HG03095 (cell line): ENCODE data around the gene COA7.

Source experiments
- ATAC-seq: cut with Tn5 transposase; IDR thresholded peaks from one replicate; pipeline ENCODE4 v1.9.1; 2021; ENCODE audit warnings: moderate library complexity; ENCODE audit not compliant: unreplicated experiment

Gene COA7

DNA sequence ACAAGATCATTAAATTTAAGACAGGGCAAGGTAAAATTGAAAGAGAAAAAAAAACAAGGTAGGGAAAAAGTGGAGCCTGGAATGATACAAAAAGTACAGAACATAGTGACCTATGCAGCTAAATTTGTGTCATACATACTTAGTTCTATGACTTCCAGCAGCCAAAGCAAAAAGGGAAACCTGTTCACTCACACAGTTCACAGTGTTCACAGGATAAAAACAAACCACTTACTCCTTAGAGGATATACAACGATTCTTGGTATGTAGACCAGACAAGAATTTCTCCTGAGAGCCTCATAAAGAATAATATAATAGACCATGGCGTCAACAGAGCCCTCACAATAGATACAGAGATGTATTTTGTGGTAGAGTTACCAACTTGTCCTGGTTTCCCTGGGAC is 27.5 kb downstream of the COA7 start:
- ATAC-seq, result no peak

DNA sequence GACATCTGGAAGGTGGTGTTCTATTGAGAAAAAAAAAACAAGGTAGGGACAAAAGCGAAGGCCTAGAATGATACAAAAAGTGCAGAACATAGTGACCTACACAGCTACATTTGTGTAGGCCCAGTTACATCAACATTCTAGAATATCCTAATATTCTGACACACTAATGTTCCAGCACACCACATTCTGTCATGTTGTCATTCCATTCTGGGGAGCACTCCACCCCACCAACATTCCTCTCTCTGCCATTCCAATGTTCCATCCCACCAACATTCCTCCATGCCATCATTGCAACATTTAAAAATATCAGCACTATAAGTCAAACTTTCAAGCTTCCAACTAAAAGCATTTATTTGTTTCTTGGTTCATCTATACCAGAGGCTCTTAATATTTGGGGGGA is 28.5 kb downstream of the COA7 start:
- ATAC-seq, result no peak

DNA sequence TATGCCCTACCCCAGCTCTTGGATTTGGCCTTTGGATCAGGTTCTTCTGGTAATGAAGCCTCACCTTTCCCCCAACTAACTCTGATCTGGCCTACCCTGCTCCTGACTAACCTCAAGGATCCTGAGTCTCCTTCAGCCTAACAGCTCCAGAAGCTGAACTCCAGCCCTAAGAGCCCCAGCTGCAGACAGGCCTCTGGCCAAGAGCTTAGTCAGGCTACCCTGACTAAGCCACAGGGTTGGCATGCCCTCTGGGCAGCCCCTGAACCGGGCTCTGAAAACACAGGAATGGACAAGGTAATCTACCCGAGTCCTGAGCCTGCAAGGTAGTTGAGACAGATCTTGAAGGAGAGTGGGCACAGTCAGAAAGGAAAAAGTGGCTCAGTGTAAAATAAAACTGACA is 29.4 kb downstream of the COA7 start:
- ATAC-seq, result no peak

DNA sequence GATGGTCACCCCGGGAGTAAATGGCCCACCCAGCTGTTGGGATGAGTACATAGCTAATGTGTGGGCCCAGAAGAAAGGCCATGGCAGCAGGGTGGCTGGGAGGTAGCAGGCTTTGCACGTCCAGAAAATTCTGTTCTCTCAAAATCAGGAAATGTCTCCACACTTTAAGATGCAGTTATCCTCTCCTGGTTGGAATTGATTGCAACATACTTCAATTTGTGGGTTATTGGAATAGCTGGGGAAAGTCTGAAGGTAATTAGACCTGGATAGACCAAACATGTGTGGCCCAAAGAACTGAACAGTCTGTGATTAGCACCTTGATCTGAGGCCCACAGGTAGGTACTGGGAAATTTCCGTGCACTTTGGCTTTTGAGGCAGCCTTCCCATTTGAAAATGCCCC is 30.2 kb downstream of the COA7 start:
- ATAC-seq, result no peak

DNA sequence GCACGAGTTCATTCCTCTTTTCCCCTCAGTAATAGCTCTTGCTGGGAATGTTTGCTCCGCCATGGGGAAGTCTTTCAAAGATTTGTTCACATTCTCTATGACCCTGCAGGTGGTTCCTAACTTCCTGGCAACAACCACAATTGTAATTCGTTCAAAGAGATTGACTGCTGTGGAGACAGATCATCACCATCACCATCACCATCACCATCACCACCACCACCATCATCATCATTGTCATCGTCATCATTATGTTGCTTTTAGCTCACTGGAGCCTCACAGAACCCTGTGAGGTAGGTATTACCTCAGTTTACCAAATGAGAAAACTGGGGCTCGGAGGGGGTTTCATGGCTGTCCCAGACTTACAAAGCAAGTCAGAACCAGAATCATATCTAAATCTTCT is 30.9 kb downstream of the COA7 start:
- no peak for ATAC-seq

DNA sequence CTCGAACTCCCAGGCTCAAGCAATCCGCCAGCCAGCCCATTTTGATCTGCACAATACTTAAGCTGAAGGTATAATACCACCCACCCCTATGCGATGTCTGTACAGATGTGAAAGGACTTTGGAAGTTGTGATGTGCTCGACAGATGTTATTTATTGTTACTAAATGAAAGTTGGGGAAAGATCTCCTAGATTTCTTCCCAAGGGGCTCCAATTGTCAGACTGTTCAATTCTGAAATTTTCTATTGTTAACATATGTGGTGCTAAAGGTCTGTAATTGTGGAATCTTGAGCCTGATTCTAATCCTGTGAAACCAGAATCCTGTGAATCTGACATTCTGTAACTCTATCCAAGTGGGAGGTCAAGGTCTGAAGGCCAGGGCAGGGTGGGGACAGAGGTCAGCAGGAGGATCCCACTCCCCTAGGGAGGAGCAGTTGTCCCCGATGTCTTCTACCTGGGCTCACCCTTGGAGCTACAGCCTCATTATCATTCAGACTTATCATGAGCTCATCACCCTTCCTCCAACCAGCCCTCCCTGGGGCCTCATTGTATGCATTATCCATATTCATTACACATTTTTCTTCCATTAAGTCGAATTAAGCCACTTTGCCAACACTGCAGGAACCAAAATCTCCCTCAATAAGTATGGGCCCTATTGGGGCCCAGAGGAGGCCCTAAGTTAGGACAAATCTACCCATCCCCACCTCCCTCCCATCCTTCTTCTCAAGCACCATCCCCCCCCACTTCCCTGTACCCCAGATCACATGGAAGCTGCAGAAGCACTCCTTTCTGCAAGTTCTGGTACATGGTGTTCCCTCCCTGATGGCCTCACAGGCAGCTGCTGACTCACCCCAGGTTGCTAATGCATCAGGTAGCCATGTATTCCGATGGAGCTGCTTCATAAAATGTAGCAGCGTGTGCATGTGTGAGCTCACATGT is 32.9 kb downstream of the COA7 start:
- ATAC-seq, result no peak

DNA sequence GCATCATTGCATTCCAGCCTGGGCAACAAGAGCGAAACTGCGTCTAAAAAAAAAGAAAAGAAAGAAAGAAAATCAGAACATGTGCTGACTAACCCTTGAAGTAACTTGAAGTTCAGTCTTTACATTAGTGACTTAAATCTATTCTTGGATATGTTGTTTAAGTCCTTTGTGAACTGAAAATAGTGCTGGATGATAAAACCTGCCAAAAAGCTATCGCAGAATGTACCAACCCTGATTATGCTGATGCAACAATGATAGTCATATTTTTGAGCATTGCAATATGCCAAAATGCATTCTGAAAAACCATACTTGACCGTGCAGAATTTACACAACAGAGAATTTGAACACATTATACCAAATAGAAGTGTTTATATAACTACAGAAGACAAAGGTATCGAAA is 34.4 kb downstream of the COA7 start:
- ATAC-seq, result no peak

DNA sequence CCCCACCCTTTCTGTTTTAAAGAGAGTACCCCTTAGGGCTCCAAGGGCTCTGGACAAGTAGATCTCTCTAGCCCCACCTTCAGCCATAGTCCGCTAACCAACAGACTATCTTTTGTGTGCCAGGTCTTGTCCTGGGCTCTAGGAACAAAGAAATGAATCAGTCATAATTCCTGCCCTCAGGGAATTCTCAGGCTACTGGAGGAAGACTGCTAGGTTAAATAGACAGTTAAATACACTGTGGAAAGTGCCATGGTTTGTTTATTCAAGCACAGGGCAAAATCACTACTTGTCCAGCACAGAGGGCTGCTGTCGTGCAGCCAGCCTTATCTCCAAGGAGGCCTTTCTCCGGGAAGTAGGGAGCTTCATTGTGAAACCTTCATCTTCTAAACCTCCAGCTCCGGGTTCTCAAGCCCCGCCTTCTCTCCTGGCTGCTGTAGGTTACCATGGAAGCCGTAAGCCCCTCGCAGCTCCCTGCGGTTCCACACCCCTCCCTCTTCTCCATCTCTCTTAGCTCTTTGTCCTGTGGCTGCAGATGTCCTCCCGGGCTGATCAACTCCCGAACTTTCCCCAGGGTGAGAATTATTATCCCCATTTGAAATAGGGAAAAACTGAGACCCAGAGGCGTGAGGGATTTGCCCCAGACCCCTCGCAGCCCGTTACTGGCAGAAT is 35.4 kb downstream of the COA7 start:
- ATAC-seq, result no peak

DNA sequence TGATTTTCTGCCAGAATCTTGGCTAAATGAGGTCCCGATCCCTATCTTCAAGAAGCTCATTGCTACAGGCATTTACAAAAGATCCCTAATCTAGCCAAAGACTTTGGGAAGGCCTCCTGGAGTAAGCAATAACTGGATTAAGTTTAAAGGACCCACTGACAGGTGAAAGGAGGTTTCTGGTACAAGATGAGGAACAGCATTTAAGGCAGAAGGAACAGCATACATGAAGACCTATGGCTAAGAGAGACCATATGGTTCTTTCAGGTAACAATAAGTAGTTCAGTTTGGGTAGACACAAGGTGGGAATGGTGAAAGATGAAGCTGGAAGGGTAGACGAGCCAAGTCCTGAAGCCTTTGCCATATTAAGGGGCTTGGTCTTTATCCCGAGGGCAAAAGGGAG is 37.3 kb downstream of the COA7 start:
- ATAC-seq, result no peak

DNA sequence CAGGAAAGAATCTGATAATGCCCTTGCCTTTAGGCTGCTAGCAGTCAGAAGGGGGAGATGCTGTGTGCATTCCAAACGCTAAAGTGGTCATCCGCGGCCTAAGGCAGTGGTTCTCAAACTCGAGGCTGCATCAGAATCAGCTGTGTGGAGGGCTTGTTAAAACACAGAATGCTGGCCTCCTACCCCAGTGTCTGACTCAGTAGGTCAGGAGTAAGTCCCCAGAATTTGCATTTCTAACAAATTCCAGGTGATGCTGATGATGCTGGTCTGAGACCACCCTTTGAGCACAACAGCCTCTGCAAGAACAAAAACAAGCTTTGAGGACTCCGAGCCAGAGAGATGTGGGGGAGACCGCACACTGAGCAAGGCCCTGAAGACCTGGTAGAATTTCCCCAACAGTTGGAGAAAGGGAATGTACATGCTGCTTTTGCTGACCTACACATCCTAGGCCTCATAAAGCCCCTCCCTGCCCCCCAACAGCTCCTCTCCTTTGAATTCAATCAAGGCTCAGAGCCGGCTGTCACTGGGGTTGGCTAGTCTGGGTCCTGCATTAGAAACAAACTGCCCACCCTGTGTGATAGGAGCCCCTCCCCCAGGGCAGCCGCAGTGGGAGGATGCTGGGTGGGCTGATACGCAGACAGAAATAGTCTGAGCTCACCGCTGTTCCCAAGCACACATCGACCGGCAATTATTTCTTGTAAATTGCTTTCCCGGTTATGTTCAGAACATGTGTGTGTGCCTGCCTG is 38.1 kb downstream of the COA7 start:
- no peak for ATAC-seq

DNA sequence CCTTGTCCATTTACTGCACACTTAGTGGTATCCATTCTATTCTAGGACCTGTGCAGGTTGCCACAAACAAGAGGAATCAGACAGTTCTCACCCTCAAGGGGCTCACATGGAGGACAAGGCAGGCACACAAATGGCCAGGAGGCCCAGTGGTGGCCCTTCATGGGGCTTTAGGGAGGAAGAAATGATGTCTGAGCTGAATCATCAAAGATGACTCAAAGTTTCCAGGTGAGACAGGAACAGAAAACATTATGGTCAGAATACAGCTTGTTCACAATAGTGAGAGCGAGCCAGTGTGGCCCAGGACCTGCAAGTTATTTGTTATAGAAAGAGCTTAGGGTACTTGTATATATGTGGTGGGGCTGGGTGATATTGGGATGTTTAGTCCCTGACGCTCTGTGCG is 38.8 kb downstream of the COA7 start:
- ATAC-seq, result peak; percentile 82

DNA sequence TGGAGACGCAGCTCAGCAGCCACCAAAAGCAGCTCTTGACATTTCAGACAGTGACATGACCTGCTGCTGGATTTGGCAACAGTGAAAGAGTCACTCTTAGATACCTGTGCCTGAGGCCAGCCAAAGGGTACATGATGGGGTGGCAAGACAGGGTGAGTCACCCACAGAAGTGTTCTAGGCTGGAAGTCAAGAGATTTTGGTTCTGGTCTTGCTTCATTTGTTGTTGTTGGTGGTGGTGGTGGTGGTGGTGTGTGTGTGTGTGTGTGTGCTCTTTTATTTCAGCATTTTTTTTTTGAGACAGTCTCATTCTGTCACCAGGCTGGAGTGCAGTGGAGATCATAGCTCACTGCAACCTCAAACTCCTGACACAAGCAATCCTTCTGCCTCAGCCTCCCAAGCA is 39.4 kb downstream of the COA7 start:
- no peak for ATAC-seq

DNA sequence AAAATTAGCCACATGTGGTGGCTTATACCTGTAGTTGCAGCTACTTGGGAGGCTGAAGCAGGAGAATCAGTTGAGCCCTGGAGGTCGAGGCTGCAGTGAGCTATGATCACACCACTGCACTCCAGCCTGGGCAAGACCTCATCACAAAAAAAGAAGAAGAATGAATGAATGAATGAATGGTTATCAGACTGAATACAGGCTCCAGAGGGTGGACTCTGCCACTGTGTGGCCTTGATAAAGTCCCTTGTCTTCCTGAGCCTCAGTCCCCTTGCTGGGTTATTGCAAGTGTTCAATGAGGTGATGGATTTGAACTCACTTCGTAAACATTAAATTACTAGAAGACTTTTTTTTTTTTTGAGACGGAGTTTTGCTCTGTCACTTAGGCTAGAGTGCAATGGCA is 40.4 kb downstream of the COA7 start:
- ATAC-seq, result no peak

DNA sequence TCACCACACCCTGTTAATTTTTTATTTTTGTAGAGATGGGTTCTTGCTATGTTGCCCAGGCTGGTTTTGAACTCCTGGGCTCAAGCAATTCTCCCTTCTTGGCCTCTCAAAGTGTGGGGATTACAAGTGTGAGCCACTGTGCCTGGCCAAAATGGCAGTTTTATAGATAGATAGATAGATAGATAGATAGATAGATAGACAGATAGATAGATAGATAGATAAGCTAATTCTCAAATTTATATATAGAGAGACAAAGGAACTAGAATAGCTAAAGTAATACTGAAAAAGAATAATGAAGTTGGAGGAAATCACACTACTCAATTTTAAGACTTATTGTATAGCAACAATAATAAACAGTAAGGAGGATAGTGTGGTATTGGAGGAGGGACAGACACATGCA is 44.1 kb downstream of the COA7 start:
- no peak for ATAC-seq

DNA sequence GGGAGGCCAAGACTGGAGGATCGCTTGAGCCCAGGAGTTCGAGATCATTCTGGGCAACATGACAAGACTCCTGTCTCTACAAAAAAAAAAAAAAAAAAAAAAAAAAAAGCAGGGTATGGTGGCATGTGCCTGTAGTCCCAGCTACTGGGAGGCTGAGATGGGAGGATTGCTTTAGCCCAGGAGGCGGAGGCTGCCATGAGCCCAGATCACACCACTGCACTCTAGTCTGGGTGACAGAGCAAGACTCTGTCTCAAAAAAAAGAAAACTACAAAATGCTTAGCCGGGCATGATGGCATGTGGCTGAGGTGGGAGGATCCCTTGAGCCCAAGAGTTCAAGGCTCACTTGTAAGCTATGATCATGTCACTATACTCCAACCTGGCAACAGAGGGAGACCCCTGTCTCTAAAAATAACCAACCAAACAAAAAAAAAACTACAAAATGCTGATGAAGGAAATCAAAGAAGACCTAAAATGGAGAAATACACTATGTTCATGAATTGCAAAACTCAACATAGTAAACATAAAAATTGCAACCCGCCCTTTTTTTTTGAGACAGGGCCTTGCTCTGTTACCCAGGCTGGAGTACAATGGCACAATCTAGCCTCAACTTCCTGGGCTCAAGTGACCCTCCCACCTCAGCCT is 44.8 kb downstream of the COA7 start:
- no peak for ATAC-seq

DNA sequence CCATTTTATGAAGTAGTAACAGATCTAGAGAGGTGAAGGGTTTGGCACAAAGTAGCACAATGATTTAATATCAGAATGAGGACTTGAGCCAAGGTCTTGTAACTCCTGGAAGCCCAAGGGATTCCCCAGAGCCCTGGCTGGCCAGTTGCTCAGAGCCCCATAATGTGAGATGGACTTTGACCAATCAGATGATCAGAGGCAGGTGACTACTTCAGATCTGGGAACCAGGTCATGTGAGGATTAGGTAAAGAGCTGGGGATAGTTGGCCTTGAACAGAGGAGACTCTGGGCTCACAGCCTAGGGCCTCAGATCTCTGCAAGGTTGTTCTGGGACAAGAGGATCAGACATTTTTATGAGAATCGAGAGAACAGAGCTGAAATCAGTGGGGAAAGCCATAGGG is 46.2 kb downstream of the COA7 start:
- ATAC-seq, result no peak

DNA sequence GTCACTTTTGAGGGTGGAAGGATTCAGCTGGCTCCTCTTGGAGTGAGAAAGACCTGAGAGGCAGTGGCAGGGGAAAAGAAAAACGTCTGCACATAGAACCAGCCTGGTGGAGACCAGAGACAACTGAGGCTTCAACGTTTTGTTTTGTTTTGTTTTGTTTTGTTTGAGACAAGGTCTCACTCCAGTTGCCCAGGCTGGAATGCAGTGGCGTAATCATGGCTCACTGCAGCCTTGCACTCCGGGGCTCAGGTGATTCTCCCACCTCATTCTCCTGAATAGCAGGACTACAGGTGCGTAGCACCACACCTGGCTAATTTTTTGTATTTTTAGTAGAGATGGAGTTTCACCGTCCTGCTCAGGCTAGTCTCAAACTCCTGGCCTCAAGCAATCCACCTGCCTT is 52.9 kb downstream of the COA7 start:
- no peak for ATAC-seq

DNA sequence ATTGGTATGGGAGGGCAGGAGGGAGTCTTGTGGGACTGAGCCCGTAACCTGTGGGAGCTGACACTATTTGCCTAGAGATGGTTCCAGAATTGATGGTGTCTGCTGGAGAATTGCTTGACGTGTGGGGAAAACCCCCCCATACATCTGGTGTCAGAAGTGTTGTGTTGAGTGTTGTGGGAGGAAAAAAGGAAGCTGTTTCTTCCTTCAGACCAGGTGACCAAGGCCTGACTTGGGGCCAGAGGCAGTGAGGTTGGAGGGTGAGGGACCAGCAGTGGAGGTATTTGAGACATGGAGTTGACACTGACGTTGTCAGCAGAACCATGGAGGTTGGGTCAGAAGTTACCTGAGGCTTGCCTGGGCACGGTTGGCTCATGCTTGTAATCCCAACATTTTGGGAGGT is 56.8 kb downstream of the COA7 start:
- ATAC-seq, result no peak

DNA sequence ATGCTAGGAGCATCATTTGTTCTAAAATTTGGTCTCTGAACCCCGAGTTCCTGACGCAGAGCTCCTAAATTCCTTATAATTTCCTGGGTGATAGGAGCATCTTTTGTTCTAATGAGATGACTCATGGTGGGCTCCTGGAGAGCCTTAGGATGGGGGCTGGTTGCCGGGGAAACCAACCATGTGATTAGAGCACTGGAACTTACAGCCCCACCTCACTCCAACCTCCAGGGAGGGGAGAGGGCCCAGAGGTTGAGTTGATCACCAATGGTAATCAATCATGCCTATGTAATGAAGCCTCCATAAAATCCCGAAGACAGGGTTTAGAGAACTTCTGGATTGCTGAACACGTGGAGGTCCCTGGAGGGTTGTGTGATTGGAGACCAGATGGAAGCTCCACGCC is 57.5 kb downstream of the COA7 start:
- no peak for ATAC-seq

DNA sequence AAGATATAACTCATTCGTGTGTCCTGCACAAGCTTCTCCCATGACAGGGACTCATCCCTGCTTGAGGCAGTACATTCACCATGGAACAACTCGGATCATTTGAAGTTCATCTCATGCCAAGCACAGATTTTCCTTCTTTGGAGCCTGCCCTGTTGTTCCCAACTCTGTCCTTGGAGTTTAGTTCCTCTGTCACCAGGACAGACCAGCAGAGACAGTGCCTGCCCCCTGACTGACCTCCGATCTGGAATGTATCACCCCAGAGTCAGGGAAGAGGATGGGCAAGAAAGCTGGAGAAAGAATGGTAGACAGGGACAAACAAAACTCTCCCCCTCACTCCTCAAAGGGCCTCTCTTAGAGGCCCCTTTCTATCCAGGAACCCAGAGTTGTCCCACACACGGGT is 60.2 kb downstream of the COA7 start:
- ATAC-seq, result no peak
